NCI-H187 (cell line): Measurements from ENCODE around the gene CD96.

Source experiments
- DNase-seq, 2 experiments: peaks; one replicate each; lab custom pipeline; 2025; lab: John Stamatoyannopoulos, UW

CD96 gene

GRCh38 chr3:111594781-111595180 lies 52.8 kb downstream of the CD96 start:
- no peak for DNase-seq

GRCh38 chr3:111595232-111595631 lies 53.2 kb downstream of the CD96 start, which contains the start of gene ZBED2:
Gene ZBED2 (minus strand): TSS chr3:111595346. CDS start chr3:111594201, 1,145 bp downstream.
- DNase-seq = no peak

GRCh38 chr3:111596328-111596727 lies 54.3 kb downstream of the CD96 start:
- no peak for DNase-seq

- no peak for DNase-seq
These were observed 56.1 kb downstream of the CD96 start for GRCh38 chr3:111598139-111598538.

GRCh38 chr3:111598552-111598951 lies 56.6 kb downstream of the CD96 start:
- DNase-seq = no peak

- DNase-seq = no peak
These were observed 59.8 kb downstream of the CD96 start for GRCh38 chr3:111601810-111602209.

- no peak for DNase-seq
These were observed 61.7 kb downstream of the CD96 start for GRCh38 chr3:111603679-111604078.

- DNase-seq = no peak
These were observed 62.1 kb downstream of the CD96 start for GRCh38 chr3:111604119-111604518.

GRCh38 chr3:111605018-111605417 lies 63.0 kb downstream of the CD96 start:
- DNase-seq = no peak

- no peak for DNase-seq
These were observed 63.5 kb downstream of the CD96 start for GRCh38 chr3:111605493-111605892.

GRCh38 chr3:111607240-111607920 lies 65.4 kb downstream of the CD96 start:
- DNase-seq = no peak

- DNase-seq = no peak
These were observed 66.4 kb downstream of the CD96 start for GRCh38 chr3:111608383-111608782.

- no peak for DNase-seq
These were observed 67.7 kb downstream of the CD96 start for GRCh38 chr3:111609700-111610099.

GRCh38 chr3:111610189-111610588 lies 68.2 kb downstream of the CD96 start:
- no peak for DNase-seq

GRCh38 chr3:111610612-111611054 lies 68.6 kb downstream of the CD96 start:
- peak in 1 of 2 experiments; percentile 3 for DNase-seq

GRCh38 chr3:111613294-111613693 lies 71.3 kb downstream of the CD96 start:
- no peak for DNase-seq

GRCh38 chr3:111615880-111616279 lies 73.9 kb downstream of the CD96 start:
- DNase-seq = no peak

- no peak for DNase-seq
These were observed 74.6 kb downstream of the CD96 start for GRCh38 chr3:111616417-111617105.

GRCh38 chr3:111617406-111617805 lies 75.4 kb downstream of the CD96 start:
- no peak for DNase-seq

GRCh38 chr3:111617912-111618601 lies 76.1 kb downstream of the CD96 start:
- no peak for DNase-seq

- DNase-seq = no peak
These were observed 76.9 kb downstream of the CD96 start for GRCh38 chr3:111618945-111619344.

GRCh38 chr3:111619833-111620232 lies 77.8 kb downstream of the CD96 start:
- no peak for DNase-seq

GRCh38 chr3:111621535-111621934 lies 79.5 kb downstream of the CD96 start:
- no peak for DNase-seq
